ENCODE measurements around the gene KIF20B.
A peak's percentile ranks its signal among the peaks of the same experiment; 100 is the strongest.
"Not testable (repeated sequence)": the region's sequence is repeated elsewhere in the genome, so short reads cannot be mapped to it uniquely, and the experiment has no call there.

Gene KIF20B

GRCh38 chr10:89685936-89686335 is 15.5 kb upstream of the KIF20B start:
- DNase-seq, result no peak

GRCh38 chr10:89690027-89690426 is 11.4 kb upstream of the KIF20B start:
- DNase-seq, result peak; percentile 3

- DNase-seq, result no peak
Measured at GRCh38 chr10:89692416-89692815, 9.0 kb upstream of the KIF20B start.

GRCh38 chr10:89693176-89693575 is 8.2 kb upstream of the KIF20B start:
- DNase-seq, result no peak

GRCh38 chr10:89695307-89695706 is 6.1 kb upstream of the KIF20B start:
- no peak for DNase-seq

- DNase-seq, result no peak
Measured at GRCh38 chr10:89697946-89698345, 3.4 kb upstream of the KIF20B start.

- no peak for DNase-seq
Measured at GRCh38 chr10:89699581-89700064, 1.8 kb upstream of the KIF20B start.

GRCh38 chr10:89700923-89701241 is 508 bp upstream of the KIF20B start:
- DNase-seq, result no peak

- no peak for DNase-seq
Measured at GRCh38 chr10:89702121-89702480, 711 bp downstream of the KIF20B start.

GRCh38 chr10:89705466-89705865 is 4.1 kb downstream of the KIF20B start:
- no peak for DNase-seq

GRCh38 chr10:89706011-89706410 is 4.6 kb downstream of the KIF20B start:
- DNase-seq, result no peak

- no peak for DNase-seq
Measured at GRCh38 chr10:89707372-89707771, 6.0 kb downstream of the KIF20B start.

GRCh38 chr10:89710753-89711152 is 9.4 kb downstream of the KIF20B start:
- DNase-seq, result no peak

- DNase-seq, result no peak
Measured at GRCh38 chr10:89734616-89735015, 33.2 kb downstream of the KIF20B start.

- no peak for DNase-seq
Measured at GRCh38 chr10:89738551-89739209, 37.3 kb downstream of the KIF20B start.

- no peak for DNase-seq
Measured at GRCh38 chr10:89741126-89741762, 39.9 kb downstream of the KIF20B start.

- DNase-seq, result no peak
Measured at GRCh38 chr10:89744026-89744425, 42.6 kb downstream of the KIF20B start.

- DNase-seq, result no peak
Measured at GRCh38 chr10:89745903-89746302, 44.5 kb downstream of the KIF20B start.

- no peak for DNase-seq
Measured at GRCh38 chr10:89750441-89750840, 49.1 kb downstream of the KIF20B start.

GRCh38 chr10:89755374-89755773 is 54.0 kb downstream of the KIF20B start:
- no peak for DNase-seq

- DNase-seq, result no peak
Measured at GRCh38 chr10:89759531-89759930, 58.1 kb downstream of the KIF20B start.

GRCh38 chr10:89763671-89764070 is 62.3 kb downstream of the KIF20B start:
- not testable (repeated sequence) for DNase-seq

- DNase-seq, result no peak
Measured at GRCh38 chr10:89771684-89772083, 70.3 kb downstream of the KIF20B start.

GRCh38 chr10:89773081-89773480 is 71.7 kb downstream of the KIF20B start:
- DNase-seq, result no peak

GRCh38 chr10:89776665-89777064 is 75.3 kb downstream of the KIF20B start:
- no peak for DNase-seq

Data from NCI-H2171 treated with DMSO at 0.1 percent for 48 hours (cell line).